KBM-7 (cell line): Measurements from ENCODE around the gene OCSTAMP.

Experiments
- DNase-seq: peaks from one replicate; pipeline ENCODE4 v3.0.0-alpha.2; 2015
- in situ Hi-C: fragments of 300-500 bp; cut with MboI; formaldehyde crosslinking; loops from 2 replicates; pipeline ENCODE4 v1.14.3; 2020; ENCODE audit warnings: low sequenced_read_pairs, low pct_unique_long_range_greater_than_20kb, mixed read lengths

OCSTAMP gene

DNA sequence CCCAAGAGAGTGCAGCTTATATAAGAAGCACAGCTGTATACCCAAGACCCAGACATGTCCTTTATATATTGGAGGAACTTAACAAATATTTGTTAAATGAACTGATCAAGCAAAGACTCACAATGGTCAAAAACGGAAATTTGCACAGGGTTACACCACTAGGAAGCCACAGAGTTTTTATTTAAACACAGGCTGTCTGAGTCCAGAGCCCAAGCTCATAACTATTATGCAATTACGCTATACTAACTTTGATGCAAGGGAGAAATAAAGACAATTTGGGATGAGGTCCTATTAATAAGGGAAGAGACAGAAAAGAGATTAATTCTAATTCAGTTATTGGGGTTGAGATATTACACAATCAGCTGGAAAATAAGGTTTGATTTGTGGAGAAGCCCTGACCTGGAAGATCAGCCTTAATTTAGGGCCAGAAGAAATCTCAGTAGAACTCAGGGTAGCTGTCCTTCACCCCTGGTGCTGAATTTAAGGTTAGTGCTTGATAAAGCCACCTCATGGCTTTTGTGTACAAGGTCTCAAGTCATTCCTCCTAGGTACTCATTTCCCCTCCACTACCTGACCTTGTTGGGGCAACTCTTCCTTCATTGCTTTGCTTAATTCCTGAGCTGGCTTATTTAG is 26.6 kb downstream of the OCSTAMP start:
- in situ Hi-C loops, result loop anchor here (10.0 kb wide), 1 partner anchor 161 kb away; the partner anchor contains the start of gene TP53RK
- DNase-seq, result peak; percentile 16

- DNase-seq, result no peak
- in situ Hi-C loops, result loop anchor here (10.0 kb wide), 1 partner anchor 162 kb away; the partner anchor contains the start of gene TP53RK
Observed at GRCh38 chr20:46523108-46523507, 27.3 kb downstream of the OCSTAMP start.

DNA sequence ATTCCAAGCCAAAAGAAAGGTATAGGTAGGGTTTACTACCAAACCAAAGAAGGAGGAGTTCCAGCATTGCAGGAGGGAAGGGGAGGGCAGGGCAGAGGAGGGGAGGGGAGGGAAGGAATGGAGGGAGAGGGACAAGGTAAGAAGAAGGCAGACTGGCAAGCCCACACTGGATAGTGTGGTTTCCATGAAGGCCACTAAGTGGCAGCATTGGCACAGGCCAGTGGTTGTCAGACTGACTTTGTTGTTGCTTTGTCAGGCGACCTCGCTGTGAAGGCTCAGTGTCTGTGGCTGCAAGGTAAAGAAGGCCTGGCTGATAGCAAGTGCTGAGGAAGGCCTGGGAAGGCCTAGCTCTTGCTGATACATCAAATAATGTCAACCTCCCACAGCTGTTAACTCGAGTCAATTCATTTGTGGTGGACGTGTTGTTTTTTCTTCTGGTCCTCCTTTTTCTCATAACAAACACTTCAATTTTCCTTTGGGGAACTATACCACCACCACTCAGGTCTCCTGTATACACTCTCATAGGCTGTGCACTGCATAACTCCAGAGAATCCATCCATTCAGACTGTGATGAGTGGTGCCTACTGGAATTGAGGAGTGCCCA is 29.4 kb downstream of the OCSTAMP start:
- DNase-seq, result peak; percentile 73
- in situ Hi-C loops, result loop anchor here (10.0 kb wide), 1 partner anchor 164 kb away; the partner anchor contains the start of gene TP53RK

DNA sequence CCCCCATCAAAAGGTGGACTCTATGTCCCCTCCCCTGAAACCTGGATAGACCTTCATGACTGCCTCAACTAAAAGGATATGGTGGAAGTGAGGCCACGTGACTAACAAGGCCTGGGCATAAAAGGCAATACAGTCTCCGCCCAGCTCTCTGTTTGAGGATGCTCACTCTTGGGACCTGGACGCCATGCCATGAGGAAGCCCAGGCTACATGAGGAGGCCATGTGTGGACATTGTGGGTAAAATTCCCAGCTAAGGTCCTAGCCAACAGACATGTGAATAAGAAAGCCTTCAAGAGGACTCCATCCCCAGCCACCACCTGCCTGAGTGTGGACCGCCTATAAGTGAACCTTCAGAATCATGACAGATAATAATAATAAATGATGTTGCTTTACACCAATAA is 29.9 kb downstream of the OCSTAMP start:
- in situ Hi-C loops, result loop anchor here (10.0 kb wide), 1 partner anchor 164 kb away; the partner anchor contains the start of gene TP53RK
- DNase-seq, result no peak

DNA sequence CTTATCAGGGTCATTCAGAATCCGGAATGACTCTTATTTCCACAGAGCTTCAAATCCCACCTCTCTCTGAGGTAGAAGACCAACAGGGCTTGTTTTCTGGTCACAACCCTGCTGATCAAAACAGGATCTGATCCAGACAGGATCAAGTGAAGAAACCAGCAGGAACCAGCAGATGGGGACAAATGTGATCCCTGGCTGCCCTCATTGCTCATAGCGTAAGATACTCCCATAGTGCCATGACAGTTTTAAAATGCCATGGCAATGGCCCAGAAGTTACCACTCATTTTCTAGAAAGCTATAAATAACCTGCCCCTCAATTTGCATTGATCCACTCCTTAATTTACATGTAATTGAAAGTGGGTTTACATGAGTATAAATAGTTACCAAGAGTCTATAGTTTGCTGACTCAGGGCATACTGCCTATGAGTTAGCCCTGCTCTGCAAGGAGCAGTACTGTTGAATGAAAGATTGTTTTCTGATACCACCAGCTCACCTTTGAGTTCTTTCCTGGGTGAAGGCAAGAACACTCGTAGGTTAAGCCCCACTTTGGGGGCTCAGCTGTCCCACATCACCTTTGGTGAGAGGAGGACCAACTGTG is 30.9 kb downstream of the OCSTAMP start:
- DNase-seq, result no peak

GRCh38 chr20:46512943-46513844 is 37.3 kb downstream of the OCSTAMP start, which contains the start of gene ZNF334:
Gene ZNF334 (minus strand): TSS chr20:46513559. CDS start chr20:46512102, 1,457 bp downstream.
- in situ Hi-C loops, result no loop called here
- no peak for DNase-seq

More for the DNA sequence above, 30.9 kb downstream of the OCSTAMP start:
- in situ Hi-C loops, result loop anchor here (10.0 kb wide), 1 partner anchor 165 kb away; the partner anchor contains the start of gene TP53RK

DNA sequence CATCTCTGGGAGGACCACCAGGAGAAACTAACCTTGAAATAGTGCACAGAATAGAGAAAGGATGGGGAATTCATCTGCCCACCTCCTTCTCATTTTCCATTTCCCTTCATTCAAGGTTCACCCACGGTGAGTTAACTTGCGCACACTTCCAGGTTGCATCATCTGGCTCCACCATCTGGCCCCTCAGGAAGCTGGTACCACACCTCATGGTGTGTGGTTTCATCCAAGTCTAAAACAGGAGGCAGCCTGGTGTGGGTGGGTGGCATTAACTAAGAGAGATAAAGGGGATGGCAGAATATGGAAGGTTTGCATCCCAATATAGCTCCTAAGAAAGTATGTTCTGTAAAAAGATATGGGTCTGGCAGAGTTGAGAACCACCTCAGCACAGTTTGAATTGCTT is 40.9 kb downstream of the OCSTAMP start:
- DNase-seq, result no peak
- in situ Hi-C loops, result no loop called here

DNA sequence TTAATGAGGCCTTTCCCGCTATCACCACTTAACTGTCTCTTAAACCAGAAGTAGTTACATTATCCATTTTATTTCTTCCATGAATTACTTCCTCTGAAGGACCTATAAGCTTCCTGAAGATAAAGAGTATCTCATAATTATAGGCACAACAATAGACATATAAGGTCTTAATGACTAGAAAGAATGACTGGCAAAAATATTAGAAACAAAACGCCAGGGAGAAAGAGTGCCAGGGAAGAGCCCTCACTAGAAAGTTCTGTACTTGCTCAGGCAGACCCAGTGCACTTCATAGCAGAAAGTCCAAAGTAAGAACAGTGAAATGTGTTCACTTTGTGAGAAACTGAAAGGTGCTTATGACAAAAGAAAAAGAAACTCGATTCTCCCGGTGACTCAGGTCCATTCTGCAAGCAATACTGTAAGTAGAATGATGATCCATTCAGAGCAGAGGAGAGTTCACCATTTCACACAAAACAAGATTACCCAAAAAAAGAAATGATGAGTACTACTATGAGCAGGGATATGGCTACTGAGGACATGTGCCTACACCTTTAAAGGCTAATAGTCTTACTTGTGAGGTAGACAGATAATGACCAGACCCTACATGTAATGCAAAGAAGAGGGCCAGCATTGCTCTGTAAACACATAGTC is 42.6 kb downstream of the OCSTAMP start:
- no peak for DNase-seq
- in situ Hi-C loops, result no loop called here

- DNase-seq, result no peak
- in situ Hi-C loops, result no loop called here
Observed at GRCh38 chr20:46505506-46505905, 44.9 kb downstream of the OCSTAMP start.

DNA sequence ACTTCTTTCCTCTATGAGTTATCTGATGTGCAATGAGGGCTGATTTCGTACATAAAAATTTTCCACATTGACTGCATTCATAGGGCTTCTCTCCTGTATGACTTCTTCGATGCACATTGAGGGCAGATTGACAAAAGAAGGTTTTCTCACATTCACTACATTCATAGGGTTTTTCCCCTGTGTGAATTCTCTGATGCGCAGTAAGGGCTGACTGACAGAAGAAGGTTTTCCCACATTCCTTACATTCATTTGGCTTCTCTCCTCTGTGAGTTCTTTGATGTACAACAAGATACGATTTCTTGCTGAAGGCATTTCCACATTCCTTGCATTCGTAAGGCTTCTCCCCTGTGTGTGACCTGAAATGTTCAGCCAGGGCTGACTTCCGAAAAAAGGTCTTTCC is 48.5 kb downstream of the OCSTAMP start:
- in situ Hi-C loops, result no loop called here
- no peak for DNase-seq

- no peak for DNase-seq
- in situ Hi-C loops, result no loop called here
Observed at GRCh38 chr20:46501337-46501942, 49.0 kb downstream of the OCSTAMP start.

- in situ Hi-C loops, result no loop called here
- no peak for DNase-seq
Observed at GRCh38 chr20:46494077-46494476, 56.4 kb downstream of the OCSTAMP start.

- in situ Hi-C loops, result no loop called here
- DNase-seq, result no peak
Observed at GRCh38 chr20:46491354-46491753, 59.1 kb downstream of the OCSTAMP start.
